Measurements from ENCODE around the gene ESRP2. TPM values are rescaled to one million over a fixed set of nuclear protein-coding genes. Genes with fewer than 3 reads are reported as not detected.
A peak's percentile ranks its signal among the peaks of the same experiment; 100 is the strongest.

Gene ESRP2
- total RNA-seq, 4 donors from 2014 or later = 61.3 to 87.5 (median 77.2) TPM

GRCh38 chr16:68267612-68268405, 31.9 kb upstream of the ESRP2 start:
- 43 to 48% methylated on average over 4 to 6 of the region's 6 CpGs for WGBS, 2 donors (ENCODE audit: low coverage in 1 of 2)
- H3K27ac ChIP-seq = peak overlapping the region in 3 of 4 donors; percentile 9 to 47 (median 39)
- no peaks in the 10 kb centered on the region for H3K9me3 ChIP-seq
- no peaks in the 10 kb centered on the region for H3K36me3 ChIP-seq
- no peak overlapping the region for H3K4me3 ChIP-seq
- H3K27me3 ChIP-seq = no peaks in the 10 kb centered on the region
- in situ Hi-C loops (cut with MboI; ENCODE audit: low pct_ligation_motif_present in 1 of 4, low pct_unique_long_range_greater_than_20kb in 1 of 4, low sequenced_read_pairs in 3 of 4) = no loop called here
- TF ChIP-seq EP300 (IDR thresholded peaks at IDR 0.05; ENCODE audit: low read depth) (no peak), CTCF (IDR thresholded peaks at IDR 0.05) (no peak), POLR2A (IDR thresholded peaks at IDR 0.05) (no peak), POLR2AphosphoS5 (IDR thresholded peaks at IDR 0.05) (no peak)
- intact Hi-C loops (cut with DNase I; ENCODE audit: low total_unique reads) = no loop called here
- no peak for DNase-seq
- peaks cover 13 to 69% (median 43%) of the 10 kb centered on the region in 4 donors for H3K4me1 ChIP-seq

- peak; percentile 76 for DNase-seq
- H3K27ac ChIP-seq = peak overlapping the region; percentile 94 to 98 (median 97)
- peak overlapping the region; percentile 55 to 84 (median 74) for H3K4me3 ChIP-seq
- H3K4me1 ChIP-seq = peaks cover 13 to 61% (median 35%) of the 10 kb centered on the region in 4 donors
- TF ChIP-seq EP300 (IDR thresholded peaks at IDR 0.05; ENCODE audit: low read depth) = no peak
- TF ChIP-seq POLR2A (IDR thresholded peaks at IDR 0.05) = peak; percentile 46
- peak; percentile 50 to 73 (median 70) for TF ChIP-seq POLR2AphosphoS5 (IDR thresholded peaks at IDR 0.05)
- TF ChIP-seq CTCF (IDR thresholded peaks at IDR 0.05) = no peak
- H3K9me3 ChIP-seq = no peaks in the 10 kb centered on the region
- intact Hi-C loops (cut with DNase I; ENCODE audit: low total_unique reads) = no loop called here
- in situ Hi-C loops (cut with MboI; ENCODE audit: low pct_ligation_motif_present in 1 of 4, low pct_unique_long_range_greater_than_20kb in 1 of 4, low sequenced_read_pairs in 3 of 4) = no loop called here
- 2 to 16% methylated on average over 4 to 21 of the region's 23 CpGs for WGBS, 2 donors (ENCODE audit: low coverage in 1 of 2)
- no peaks in the 10 kb centered on the region for H3K36me3 ChIP-seq
- no peaks in the 10 kb centered on the region for H3K27me3 ChIP-seq
These were observed 29.4 kb upstream of the ESRP2 start for GRCh38 chr16:68265078-68265920.

- H3K27me3 ChIP-seq = no peaks in the 10 kb centered on the region
- 0% methylated on average over 54 of the region's 123 CpGs; no CpG with 5 or more reads in 1 of the 2 donors for WGBS, 2 donors (ENCODE audit: low coverage in 1 of 2)
- intact Hi-C loops (cut with DNase I; ENCODE audit: low total_unique reads) (loop anchor here (1.0 kb wide), 1 partner anchor 65 kb away; no protein-coding TSS in a partner anchor), in situ Hi-C loops (cut with MboI; ENCODE audit: low pct_ligation_motif_present in 1 of 4, low pct_unique_long_range_greater_than_20kb in 1 of 4, low sequenced_read_pairs in 3 of 4) (no loop called here)
- H3K9me3 ChIP-seq = no peaks in the 10 kb centered on the region
- H3K36me3 ChIP-seq = peaks cover 0 to 9% (median 0%) of the 10 kb centered on the region in 4 donors
- peak; percentile 82 for DNase-seq
- H3K27ac ChIP-seq = peak within 1 kb of the TSS; percentile 94 to 98 (median 97)
- TF ChIP-seq POLR2A (IDR thresholded peaks at IDR 0.05) = no peak
- peak; percentile 71 to 86 (median 77) for TF ChIP-seq CTCF (IDR thresholded peaks at IDR 0.05)
- no peak for TF ChIP-seq EP300 (IDR thresholded peaks at IDR 0.05; ENCODE audit: low read depth)
- peak in 2 of 3 donors; percentile 41 to 55 for TF ChIP-seq POLR2AphosphoS5 (IDR thresholded peaks at IDR 0.05)
- peaks cover 13 to 55% (median 35%) of the 10 kb centered on the region in 4 donors for H3K4me1 ChIP-seq
- H3K4me3 ChIP-seq = peak within 1 kb of the TSS; percentile 55 to 84 (median 74)
These were observed 28.5 kb upstream of the ESRP2 start, which contains the start of gene SLC7A6 for GRCh38 chr16:68264128-68265077. Gene SLC7A6 (plus strand): TSS chr16:68264526. CDS start chr16:68274727, 10,201 bp downstream.
